ENCODE data around the gene GTF3C5.

DNA sequence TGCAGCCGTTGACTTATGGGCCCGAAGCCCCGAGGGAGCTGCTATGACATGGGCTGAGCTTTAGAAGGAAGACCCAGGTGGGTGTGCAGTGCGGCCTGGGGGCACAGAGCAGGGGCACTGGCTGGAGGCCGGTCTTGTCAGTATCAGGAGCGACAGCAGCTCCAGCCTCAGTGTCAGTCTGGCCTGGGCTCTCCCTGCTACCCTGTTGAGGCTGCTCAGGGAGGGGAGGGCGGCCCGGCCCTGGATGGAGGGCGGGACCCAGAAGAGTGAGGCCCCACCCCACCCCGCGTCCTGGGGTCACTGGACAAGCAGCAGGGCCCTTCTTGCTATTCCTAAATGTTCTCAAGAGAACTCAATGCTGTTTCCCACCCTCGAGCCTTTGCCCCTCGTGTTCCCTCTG is 34.3 kb upstream of the GTF3C5 start:
- TF ChIP-seq POLR2AphosphoS5 (IDR thresholded peaks at IDR 0.05) (no peak), POLR2A (IDR thresholded peaks at IDR 0.05) (no peak)

Measured in stomach (tissue), 4 donors.